ENCODE data around the gene MET.

GRCh38 chr7:116698396-116698795 lies 26.4 kb downstream of the MET start:
- TF ChIP-seq POLR2A (IDR thresholded peaks at IDR 0.05; ENCODE audit: control extremely low read depth in 1 of 2, low read depth in 2 of 2, low read length in 2 of 2) = no peak
- TF ChIP-seq CEBPB (IDR thresholded peaks at IDR 0.05; ENCODE audit: low read depth, low read length) = no peak
- TF ChIP-seq SIN3A (conservative IDR thresholded peaks at IDR 0.05 in 1 of 2, IDR thresholded peaks at IDR 0.05 in 1 of 2; ENCODE audit: low read depth in 1 of 2, low read length in 2 of 2) = no peak
- no peak for TF ChIP-seq CBX8 (IDR thresholded peaks at IDR 0.05; ENCODE audit: borderline replicate concordance, low read depth, low read length)
- no peak for TF ChIP-seq CTCF (IDR thresholded peaks at IDR 0.05; ENCODE audit: control extremely low read depth in 1 of 3, insufficient read depth in 1 of 3, low read depth in 1 of 3, low read length in 3 of 3)
- TF ChIP-seq MAFK (IDR thresholded peaks at IDR 0.05; ENCODE audit: low read depth, low read length) = no peak
- no peak for TF ChIP-seq EP300 (IDR thresholded peaks at IDR 0.05; ENCODE audit: borderline replicate concordance in 1 of 2, low read depth in 2 of 2, low read length in 2 of 2)
